ENCODE results near the gene DPYD.

DNA sequence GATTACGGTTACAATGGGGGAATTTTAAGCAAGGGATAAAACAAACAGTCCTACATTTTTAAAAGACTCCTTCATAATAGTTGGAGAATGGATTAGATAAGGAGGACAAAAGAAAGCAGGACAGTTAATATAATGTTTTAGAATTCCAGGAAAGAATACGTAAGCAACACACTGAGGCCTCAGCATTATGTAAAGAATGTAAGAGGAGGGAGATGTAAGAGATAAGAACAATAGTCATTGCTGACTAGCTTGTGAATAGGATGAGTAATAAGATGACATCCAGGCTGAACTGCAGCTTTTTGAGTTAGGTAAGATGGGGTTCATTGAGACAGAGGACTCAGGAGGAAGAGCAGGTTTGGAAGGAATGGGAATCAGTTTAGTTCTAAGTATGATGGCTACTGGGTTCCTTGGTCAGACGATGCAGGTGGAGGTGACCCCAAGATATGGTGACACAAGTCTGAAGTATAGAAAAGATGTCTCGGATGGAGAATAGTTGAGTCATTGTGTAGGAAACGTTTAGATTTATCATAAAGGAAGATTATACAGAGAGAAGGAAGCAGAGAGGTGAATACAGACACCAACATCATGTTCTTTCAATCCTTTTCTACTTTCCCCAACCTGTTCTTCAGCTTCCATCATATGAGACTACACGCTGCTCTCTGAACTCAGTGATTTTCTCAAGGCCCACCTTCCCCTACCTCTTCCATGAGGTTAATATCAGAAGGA is 826.4 kb downstream of the DPYD start:
- TF ChIP-seq CTCF (IDR thresholded peaks at IDR 0.05; ENCODE audit: insufficient read depth, low read length, poor library complexity, severe bottlenecking), result no peak
- no peak for TF ChIP-seq EZH2phosphoT487 (conservative IDR thresholded peaks at IDR 0.05; ENCODE audit: low read length)

All from SU-DHL-6 (cell line).